ENCODE data around the gene ALDOB. TPM values are rescaled to one million over a fixed set of nuclear protein-coding genes. Genes with fewer than 3 reads are reported as not detected.

The ALDOB gene
- total RNA-seq, 1 donor from 2014 or later, result not detected

- intact Hi-C loops (cut with micrococcal nuclease), result no loop called here
Measured at GRCh38 chr9:101457003-101457402, 21.4 kb upstream of the ALDOB start.

- intact Hi-C loops (cut with micrococcal nuclease), result no loop called here
Measured at GRCh38 chr9:101455656-101456240, 20.2 kb upstream of the ALDOB start.

GRCh38 chr9:101453776-101454570 is 18.4 kb upstream of the ALDOB start:
- intact Hi-C loops (cut with micrococcal nuclease), result no loop called here

GRCh38 chr9:101451498-101451897 is 15.9 kb upstream of the ALDOB start:
- intact Hi-C loops (cut with micrococcal nuclease), result no loop called here

- intact Hi-C loops (cut with micrococcal nuclease), result no loop called here
Measured at GRCh38 chr9:101450931-101451330, 15.4 kb upstream of the ALDOB start.

- intact Hi-C loops (cut with micrococcal nuclease), result loop anchor here (1.0 to 2.0 kb wide), 2 partner anchors 51 to 82 kb away; partner anchors contain the start of genes MRPL50 and ZNF189
Measured at GRCh38 chr9:101449071-101449721, 13.6 kb upstream of the ALDOB start.

GRCh38 chr9:101448680-101449070 is 13.1 kb upstream of the ALDOB start:
- intact Hi-C loops (cut with micrococcal nuclease), result loop anchor here (1.0 to 2.0 kb wide), 2 partner anchors 50 to 82 kb away; partner anchors contain the start of genes MRPL50 and ZNF189

GRCh38 chr9:101446732-101447131 is 11.2 kb upstream of the ALDOB start:
- intact Hi-C loops (cut with micrococcal nuclease), result no loop called here

GRCh38 chr9:101445353-101446029 is 9.9 kb upstream of the ALDOB start:
- intact Hi-C loops (cut with micrococcal nuclease), result no loop called here

- intact Hi-C loops (cut with micrococcal nuclease), result no loop called here
Measured at GRCh38 chr9:101443364-101443771, 7.8 kb upstream of the ALDOB start.

GRCh38 chr9:101442736-101443135 is 7.2 kb upstream of the ALDOB start:
- intact Hi-C loops (cut with micrococcal nuclease), result no loop called here

GRCh38 chr9:101442318-101442717 is 6.7 kb upstream of the ALDOB start:
- intact Hi-C loops (cut with micrococcal nuclease), result no loop called here

GRCh38 chr9:101440714-101441230 is 5.2 kb upstream of the ALDOB start:
- intact Hi-C loops (cut with micrococcal nuclease), result no loop called here

- intact Hi-C loops (cut with micrococcal nuclease), result no loop called here
Measured at GRCh38 chr9:101438523-101438922, 2.9 kb upstream of the ALDOB start.

GRCh38 chr9:101437806-101438232 is 2.2 kb upstream of the ALDOB start:
- intact Hi-C loops (cut with micrococcal nuclease), result no loop called here

GRCh38 chr9:101434998-101435397 is 576 bp downstream of the ALDOB start:
- intact Hi-C loops (cut with micrococcal nuclease), result no loop called here

GRCh38 chr9:101433229-101433628 is 2.3 kb downstream of the ALDOB start:
- intact Hi-C loops (cut with micrococcal nuclease), result no loop called here

- intact Hi-C loops (cut with micrococcal nuclease), result no loop called here
Measured at GRCh38 chr9:101432740-101433139, 2.8 kb downstream of the ALDOB start.

- intact Hi-C loops (cut with micrococcal nuclease), result no loop called here
Measured at GRCh38 chr9:101432171-101432570, 3.4 kb downstream of the ALDOB start.

GRCh38 chr9:101429736-101430135 is 5.8 kb downstream of the ALDOB start:
- intact Hi-C loops (cut with micrococcal nuclease), result no loop called here

- intact Hi-C loops (cut with micrococcal nuclease), result no loop called here
Measured at GRCh38 chr9:101428909-101429308, 6.7 kb downstream of the ALDOB start.

All from T-helper 2 cell treated with Interferon-gamma antibody and Interleukin-4, amounts not matched to agents 100 ng/mL and 5 ng/mL, for 36 hours (primary cell).